HG02884 (cell line): ENCODE measurements around the gene LRRC7.
"Not testable (repeated sequence)": the region's sequence is repeated elsewhere in the genome, so short reads cannot be mapped to it uniquely, and the experiment has no call there.

Experiments
- ATAC-seq: cut with Tn5 transposase; IDR thresholded peaks from one replicate; pipeline ENCODE4 v1.9.1; 2021; ENCODE audit warnings: mild to moderate bottlenecking, moderate library complexity; ENCODE audit not compliant: unreplicated experiment

LRRC7 gene

DNA sequence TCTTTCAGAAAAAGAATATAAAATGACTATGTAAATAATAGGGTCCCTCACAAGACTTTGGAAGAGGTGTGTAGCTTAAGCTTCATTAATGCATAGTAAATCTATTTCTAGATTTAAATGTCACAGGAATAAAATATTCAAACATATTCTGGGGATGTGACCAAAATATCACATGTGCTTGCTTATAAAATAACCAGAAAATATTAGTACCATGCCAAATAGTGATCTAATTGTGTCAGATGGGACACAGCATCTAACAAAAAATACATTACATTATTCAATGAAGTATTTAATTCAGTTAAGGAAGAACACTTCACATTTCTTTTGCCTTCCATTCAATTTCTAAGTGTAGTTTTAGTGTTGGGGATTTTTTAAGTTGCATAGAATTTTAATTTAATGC, 458.1 kb downstream of the LRRC7 start:
- ATAC-seq = no peak

DNA sequence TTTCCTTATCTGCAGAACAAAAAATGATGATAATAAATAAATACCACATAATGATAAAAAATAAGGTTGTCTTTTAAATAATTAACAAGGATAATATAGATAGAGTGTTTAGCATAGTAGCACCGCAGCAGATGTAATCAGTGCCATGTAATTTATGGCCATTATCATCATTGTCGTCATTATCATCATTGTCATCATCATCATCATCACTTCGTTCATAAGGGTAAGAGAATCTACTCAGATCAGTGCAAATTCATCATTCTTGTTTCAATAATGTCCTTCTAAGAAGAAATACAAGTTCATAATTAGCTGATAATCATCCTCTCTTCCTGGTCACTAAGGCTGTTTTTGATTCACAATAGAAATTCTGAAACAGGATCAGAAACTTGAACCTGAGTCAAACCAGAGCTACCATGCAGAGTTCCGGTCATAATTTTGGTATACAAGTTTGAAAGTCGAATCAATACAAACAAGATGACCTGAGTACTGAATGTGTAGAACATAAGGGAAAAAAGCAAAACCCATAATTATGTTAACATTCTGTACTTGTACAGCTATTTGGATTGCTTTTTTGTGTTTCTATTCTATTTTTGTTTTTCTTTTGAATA, 465.6 kb downstream of the LRRC7 start:
- peak; percentile 52 for ATAC-seq

DNA sequence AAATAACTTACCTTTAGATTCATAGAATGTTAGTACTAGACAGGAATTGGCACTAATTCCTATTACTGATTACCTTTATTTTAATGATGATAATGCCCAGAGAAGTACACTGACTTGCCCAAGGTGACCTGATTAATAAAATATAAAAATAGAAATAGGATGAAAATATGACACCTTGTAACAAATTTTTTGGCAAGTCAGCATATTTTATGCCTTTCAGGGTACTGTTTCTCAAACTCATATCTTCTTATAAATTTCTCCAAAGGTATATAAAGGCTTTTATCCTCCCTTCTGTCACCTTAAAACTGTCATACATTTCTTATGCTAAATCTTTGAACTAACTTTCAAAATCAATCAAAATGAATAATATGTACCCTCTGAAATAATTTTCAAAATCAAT, 466.2 kb downstream of the LRRC7 start:
- no peak for ATAC-seq

DNA sequence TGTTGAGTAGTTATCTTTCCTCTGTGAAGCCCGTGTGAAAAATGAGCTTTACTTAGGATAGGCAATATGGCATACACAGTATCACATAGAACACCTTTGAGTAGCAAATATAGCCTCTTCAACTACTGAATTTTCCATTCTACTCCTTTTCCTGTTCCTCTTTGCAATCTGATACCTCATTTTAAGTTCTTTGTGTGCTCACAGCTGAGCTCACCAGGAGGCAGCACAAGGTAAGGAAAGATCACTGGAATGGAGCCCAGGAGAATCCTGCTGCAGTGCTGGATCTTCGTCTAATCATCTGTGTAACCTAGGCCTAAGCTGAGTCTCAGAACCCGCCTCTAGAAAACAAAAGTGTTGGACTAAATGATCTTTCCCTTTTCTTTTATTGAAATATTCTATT, 466.7 kb downstream of the LRRC7 start:
- no peak for ATAC-seq

DNA sequence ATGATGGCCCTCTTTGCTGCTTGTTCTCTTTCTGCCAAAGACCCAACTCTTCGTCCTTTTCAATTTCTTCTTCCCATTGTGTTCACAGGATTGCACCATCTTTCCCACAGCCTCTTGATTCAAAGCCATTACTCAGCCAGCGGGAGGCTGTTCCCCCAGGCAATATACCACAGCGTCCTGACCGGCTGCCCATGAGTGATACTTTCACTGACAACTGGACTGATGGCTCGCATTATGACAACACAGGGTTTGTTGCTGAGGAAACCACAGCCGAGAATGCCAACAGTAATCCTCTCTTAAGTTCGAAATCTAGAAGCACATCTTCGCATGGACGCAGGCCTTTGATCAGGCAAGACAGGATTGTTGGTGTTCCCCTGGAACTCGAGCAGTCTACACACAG, 470.3 kb downstream of the LRRC7 start:
- no peak for ATAC-seq

DNA sequence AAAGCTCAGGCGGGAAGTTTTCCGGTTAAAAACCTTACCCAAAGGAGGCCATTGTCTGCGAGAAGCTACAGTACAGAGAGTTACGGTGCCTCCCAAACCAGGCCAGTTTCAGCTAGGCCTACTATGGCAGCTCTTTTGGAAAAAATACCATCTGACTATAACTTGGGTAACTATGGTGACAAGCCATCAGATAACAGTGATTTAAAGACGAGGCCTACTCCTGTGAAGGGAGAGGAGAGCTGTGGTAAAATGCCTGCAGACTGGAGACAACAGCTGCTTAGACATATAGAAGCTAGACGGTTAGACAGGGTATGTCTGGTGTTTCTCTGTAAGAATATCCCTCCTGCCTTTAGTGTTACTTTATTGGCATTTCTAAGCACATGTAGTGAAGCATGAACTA, 471.8 kb downstream of the LRRC7 start:
- ATAC-seq = no peak

DNA sequence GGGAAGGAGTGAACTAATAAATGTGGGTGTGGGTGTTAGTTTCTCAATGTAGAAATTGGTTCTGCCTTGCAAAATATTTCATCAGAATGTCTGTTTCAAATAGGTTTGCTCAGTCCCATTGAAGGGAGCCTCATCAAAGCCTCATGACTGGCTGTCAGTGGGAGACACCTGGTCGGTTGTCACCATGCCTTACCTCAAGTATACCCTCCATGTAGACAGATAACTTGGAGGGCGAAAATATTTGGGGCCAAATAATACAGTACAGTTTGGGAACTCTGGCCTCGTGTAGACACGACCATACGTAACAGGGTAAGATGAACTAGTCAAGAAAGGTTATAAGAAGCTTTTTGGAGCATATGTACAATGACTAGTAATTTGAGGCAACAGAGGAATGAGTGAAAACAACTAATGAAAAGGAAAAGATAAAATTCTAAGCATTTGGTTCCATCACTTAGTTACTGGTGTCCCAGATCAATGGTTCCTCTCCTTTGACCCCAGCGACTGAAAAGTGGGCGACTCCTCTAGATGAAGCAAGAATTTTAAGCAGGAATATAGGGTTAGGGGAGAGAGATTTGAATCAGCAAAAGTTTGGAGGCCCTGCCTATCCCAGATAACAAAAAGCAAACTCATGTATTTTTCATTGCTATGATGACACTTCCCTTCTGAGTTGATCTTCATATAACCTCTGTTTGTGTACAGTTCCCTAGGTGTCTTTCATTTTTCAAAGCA, 473.8 kb downstream of the LRRC7 start:
- ATAC-seq = no peak

DNA sequence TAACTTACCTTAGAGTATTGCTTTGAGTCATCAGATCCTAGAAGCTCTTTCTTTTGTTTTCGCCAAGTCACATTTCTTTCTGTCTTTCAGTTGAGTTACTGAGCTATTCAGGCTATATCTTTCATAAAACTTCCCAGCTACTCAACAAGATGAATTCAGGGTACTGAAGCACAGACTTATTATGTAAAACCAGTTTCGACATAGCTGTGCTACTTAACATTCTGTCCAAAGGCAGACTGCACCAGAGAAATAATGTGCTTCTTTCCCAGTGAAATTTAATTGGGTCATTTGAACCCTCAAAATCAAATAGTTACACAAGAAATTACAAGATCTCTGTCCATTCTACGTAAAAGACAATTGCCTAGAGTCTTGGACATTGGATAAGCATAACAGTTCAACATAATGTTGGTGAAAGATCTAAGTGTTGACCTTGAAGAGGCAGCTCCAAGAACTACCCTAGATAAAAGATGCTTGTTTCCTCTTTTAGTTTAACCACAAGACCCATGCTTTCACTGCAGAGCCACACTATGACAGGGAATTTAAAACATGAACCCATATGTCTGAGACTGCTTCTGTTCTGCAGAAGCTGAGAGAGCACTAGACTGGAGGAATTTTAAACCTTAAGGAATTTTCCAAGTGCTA, 474.5 kb downstream of the LRRC7 start:
- ATAC-seq = no peak

DNA sequence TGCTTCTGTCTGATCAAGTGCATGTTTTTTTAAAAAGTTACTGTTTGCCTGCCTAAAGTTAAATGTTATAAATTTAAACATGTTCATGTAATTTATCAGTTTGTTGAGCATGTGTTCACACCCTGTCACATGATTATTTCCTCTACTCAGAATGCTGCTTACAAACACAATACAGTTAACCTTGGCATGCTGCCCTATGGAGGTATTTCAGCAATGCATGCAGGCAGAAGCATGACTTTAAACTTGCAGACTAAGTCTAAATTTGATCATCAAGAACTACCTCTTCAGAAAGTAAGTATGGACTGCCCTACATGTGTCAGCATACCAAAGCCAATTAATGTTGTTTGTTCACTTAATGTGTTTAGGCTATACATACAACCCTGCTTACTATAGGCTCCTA, 476.1 kb downstream of the LRRC7 start:
- no peak for ATAC-seq

DNA sequence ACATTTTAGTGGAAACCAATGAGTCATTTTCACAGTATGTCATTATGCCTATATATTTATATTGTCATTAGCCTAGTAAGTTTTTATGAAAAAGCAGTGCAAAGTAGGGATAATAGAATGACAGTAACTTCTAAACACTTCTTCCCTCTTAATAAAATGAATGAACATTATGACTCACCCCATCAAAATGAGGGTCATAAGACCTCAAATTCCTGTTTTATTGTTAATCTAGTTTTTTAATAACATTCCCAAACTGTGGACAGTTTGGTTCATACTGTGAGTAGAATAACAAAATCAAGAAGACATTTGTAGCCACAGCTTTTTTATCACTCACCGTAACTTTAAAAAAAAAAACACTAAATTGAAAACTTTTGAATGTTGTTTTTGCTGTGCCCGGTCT, 477.1 kb downstream of the LRRC7 start:
- no peak for ATAC-seq

DNA sequence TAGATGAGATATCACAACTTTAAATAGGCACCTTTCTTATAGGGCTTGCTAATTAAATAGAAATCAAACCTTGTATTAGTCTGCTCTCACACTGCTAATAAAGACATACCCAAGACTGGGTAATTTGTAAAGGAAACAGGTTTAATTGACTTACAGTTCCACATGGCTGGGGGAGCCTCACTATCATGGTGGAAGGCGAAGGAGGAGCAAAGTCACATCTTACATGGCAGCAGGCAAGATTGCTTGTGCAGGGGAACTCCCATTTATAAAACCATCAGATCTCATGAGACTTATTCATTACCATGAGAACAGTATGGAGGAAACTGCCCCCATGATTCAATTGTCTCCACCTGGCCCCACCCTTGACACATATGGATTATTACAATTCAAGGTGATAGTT, 477.9 kb downstream of the LRRC7 start:
- not testable (repeated sequence) for ATAC-seq

DNA sequence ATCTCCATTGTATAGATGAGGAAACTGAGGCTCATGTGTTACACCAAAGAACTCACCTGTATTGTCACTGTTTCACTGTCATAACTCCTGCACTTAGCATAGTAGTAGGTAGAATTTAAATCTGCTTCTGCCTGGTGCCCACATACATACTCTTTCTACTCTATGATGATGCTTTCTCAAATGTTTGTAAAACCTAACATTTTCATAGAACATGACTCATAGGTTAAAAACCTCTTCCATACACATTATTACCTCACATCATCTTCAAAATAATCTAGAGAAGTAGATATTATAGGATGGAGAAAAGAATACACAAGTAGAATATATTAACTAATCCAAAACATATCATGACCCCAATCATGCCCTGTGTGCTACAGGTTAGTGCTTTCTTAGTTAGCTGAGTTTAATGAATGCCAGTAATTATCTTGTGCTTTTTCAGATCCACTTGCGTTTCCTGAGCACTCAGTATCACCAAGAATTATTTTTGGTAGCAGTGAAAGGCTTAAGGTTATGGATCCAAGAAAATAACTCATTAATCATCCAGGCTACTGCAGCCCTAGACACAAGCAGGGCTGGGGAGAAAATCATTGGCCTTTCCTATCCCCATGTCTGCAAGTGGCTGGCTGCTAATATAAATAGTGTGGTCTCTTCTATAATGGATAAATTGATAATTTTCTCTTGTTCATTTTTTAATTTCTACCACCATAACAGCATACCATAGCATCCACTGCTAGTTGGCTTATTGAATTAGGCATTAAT, 480.8 kb downstream of the LRRC7 start:
- no peak for ATAC-seq

DNA sequence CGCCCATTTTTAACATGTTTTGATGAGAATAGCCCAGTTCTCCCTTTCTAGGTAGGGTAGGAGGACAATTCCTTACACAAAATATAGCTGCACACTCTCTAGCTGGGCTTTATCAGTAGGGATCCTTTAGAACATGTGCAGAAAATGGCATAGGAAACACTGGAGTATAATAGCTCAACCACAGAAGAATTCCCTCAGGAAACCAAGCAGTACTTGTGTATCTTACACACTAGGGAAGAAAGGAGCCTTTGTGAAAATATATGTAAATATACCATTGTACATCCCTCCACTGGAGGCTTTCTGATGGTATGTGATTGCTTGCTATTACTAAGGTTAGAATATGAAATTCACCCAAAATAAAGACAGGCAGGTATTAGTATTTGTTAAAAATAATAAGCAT, 484.2 kb downstream of the LRRC7 start:
- no peak for ATAC-seq

DNA sequence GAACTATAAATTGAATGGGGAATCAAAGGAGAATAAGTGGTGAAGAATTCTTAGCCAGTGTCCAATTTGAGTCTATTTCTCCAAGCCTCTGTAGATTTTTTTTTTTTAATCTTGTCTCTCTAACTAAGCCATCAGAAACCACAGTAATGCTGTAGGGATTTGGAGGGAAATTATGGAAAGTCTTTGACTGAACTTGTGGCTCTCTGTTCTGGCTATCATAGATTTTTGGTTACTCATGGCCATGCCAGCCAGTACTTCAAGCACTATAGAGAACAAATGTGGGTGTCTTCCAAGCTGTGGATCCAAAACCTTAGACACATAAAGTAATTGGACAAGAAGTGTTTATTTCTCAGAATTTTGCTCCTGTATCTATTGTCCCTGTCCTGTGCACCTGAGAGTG, 489.8 kb downstream of the LRRC7 start:
- ATAC-seq = no peak

DNA sequence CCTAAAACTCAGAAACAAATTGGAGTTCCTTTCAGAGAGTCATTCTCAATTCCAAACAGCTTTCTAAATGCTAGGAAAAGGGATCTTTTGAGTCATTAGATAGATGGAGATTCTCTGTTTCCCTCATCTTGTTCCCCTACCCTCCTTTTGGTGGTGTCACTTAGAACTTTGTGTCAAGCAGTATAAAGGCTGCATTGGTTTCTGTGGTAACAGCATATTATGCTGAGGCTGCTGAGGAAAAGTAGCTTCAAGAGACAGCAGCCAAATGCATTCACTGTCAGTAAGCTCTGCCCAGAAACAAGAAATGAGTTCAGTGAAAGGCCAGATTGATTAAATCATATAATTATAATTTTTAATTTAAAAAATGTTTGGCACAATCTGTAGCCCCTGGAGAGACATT, 493.5 kb downstream of the LRRC7 start:
- ATAC-seq = no peak

DNA sequence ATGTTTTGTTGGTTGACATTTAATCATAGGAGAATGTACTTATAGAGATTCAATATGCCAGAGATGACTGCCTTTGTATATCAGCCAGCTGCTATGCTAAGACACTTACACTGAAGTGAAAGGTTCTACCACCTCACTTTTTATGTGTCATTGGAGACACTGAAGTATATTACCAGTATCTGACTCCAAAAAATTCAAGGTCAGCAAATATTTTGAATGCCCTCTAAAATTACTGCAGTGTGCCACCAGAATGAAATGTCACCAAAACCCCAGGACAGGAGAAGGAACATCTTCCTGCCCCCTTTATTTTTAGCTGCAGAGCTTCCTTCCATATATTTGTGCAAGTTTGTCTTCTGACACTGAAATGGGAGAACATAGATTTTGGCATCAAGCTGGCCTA, 496.1 kb downstream of the LRRC7 start:
- ATAC-seq = no peak

DNA sequence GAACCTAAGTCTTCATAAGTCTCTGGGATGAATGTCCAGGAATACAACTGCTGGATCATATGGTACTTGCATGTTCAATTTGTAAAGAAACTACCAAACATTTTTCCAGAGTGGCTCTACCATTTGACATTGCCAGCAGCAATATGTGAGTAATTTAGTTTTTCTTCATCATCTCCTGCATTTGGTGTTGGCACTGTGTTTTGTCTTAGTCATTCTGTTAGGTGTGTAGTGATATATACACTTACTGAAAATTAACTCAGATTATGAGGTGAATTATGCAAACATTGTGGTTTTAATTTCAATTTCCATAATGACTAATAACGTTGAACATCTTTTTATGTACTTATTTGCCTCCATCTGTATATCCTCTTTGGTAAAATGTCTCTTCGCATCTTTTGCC, 499.0 kb downstream of the LRRC7 start:
- ATAC-seq = no peak

DNA sequence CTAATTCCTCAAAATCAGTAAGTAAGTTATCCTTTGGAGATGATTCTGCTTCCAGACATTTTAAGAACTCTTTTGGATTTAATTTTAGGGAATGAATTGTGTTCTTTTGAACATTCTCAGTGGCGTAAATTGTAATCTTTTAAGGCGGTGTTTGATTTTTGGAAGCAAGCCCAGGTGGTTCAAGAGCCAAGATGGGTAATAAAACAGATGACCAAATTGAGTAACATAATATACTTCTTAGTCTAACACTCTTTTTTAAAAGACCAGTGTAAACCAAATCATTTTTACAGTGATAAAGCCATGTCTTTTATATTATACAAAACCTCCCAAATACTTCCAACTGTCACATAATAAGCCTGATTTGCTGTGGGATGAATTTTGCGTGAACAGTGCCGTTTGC, 503.9 kb downstream of the LRRC7 start:
- ATAC-seq = no peak

DNA sequence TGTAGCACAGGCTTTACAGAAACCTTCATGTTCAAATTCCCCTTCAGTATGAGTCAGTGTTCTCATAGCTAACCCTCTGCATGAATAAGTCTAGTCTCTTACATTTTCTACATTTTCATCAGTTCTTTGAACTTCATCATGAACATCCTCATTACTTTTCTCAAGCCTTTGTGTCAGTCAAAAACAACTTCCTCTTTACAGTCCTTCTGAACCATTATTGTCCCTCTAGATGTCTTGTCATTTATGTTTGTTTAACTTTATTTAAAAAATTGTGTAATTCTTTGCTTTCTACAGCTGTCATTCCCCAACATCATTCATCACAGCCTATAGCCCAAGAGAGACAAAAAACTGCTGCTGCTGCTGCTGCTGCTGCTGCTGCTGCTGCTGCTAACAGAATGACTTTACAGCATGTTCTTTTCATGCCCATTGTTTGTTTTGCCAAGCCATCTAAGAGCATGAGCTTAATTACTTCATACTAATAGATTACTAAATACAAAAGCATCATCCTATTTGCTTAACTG, 504.6 kb downstream of the LRRC7 start:
- no peak for ATAC-seq

DNA sequence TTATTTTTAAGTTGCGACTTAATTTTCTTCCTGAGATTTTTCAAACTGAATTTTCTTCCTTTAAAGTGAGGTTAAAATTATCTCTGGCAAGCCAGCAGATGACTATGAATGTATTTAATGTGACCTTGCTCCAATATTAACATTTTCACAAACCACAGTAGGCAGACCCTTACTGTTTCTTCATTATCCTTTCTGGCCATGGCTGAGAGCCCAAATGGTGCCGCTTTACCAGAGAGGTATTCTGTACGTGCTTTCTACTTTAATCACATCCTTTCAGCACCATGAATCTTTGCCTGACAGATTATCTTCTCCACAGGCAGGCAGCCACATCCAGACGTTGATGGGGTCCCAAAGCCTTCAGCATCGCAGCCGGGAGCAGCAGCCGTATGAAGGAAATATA, 508.0 kb downstream of the LRRC7 start:
- no peak for ATAC-seq

DNA sequence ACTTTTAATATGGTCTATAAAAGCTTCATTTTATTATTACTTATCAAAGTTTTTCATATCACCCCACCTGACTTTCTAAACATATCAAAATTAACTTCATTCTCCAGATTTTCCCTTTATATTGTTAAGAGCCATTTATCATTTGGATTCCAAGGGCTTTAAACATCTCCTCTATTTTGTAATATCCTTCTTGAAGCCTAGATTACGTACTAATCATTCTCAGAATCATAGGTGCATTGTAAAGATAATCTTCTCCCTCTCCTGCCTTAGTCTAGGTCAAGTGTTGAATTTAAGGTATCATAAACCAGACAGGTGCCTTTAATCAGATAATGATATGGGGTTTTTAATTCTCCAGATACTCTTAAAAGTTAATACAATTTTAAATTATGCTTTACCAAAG, 509.3 kb downstream of the LRRC7 start:
- ATAC-seq = no peak

DNA sequence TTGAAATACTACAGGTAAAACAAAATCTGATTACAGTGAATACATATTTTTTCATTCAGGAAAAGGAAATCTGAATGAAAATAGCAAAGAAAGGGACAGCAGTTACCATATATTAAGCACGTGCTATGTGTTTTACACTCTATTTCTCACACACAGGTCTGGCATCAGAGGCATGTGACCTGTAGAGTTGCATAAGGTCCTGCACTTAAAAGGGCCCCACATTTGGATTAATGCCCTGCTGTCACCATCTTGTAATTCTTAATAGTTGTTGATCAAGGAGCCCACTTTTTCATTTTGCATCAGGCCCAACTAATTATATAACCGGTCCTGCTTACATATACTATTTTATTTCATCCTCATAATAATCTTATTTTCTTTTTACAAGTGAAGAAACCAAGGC, 511.8 kb downstream of the LRRC7 start:
- ATAC-seq = no peak
